Activated naive CD4-positive, alpha-beta T cell treated with anti-CD3 and anti-CD28 coated beads, Interleukin-2, amount 10 ng/mL, durations not matched to agents 7 days and 5 days (primary cell): Measurements from ENCODE around the gene ACSL1.

Experiments used
- CTCF ChIA-PET: fragments of 350-600 bp; sonication (Branson Sonifier 250); formaldehyde crosslinking; loops from one replicate; lab custom pipeline; 2021; ENCODE audit warnings: antibody characterized with exemption; lab: Charles Lee
- DNase-seq: peaks from one replicate; pipeline ENCODE4 v3.0.0-alpha.2; 2020
- H3K27ac Mint-ChIP-seq: one replicate; pipeline ENCODE4 v1.8.0; 2021; ENCODE audit warnings: mild to moderate bottlenecking, moderate library complexity, mixed read lengths
- H3K27me3 Mint-ChIP-seq: one replicate; pipeline ENCODE4 v1.8.0; 2021; ENCODE audit warnings: mild to moderate bottlenecking, mixed read lengths
- H3K36me3 Mint-ChIP-seq: one replicate; pipeline ENCODE4 v1.8.0; 2021; ENCODE audit warnings: mixed read lengths
- H3K4me1 Mint-ChIP-seq: one replicate; pipeline ENCODE4 v1.8.0; 2021; ENCODE audit warnings: mixed read lengths
- H3K4me3 Mint-ChIP-seq: one replicate; pipeline ENCODE4 v1.8.0; 2021; ENCODE audit warnings: mild to moderate bottlenecking, moderate library complexity, mixed read lengths
- H3K9me3 Mint-ChIP-seq: one replicate; pipeline ENCODE4 v1.8.0; 2021; ENCODE audit warnings: mixed read lengths

ACSL1 gene

DNA sequence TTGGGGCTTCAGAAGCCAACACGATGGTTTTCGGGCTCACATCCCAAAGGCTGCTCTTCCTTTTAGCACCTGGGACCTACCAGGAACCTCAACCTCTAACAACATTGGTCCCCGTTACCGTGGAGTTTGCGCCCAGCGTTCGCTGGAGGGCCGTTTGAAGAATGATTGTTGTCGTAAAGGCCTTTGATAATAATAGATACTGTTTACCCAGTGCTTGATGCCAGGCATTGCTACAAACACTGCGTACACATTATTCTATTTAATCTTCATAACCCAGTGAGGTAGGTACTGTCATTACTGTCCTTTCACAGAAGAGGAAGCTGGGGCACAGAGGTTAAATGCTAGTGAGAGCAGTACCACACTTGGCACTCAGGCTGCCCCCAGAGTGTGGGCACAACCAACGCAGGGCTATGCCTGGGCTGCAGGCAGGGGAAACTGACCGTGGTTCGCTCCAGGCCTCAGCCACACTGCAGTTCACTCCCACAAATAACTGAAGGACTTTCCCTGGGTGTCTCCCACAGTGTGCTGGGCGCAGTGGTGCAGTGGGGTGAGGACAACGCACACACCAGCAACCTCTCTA lies 1.0 kb upstream of the ACSL1 start:
- H3K4me3 Mint-ChIP-seq: peak overlapping the region; percentile 87
- H3K27me3 Mint-ChIP-seq: peaks cover 34% of the 10 kb centered on the region
- H3K36me3 Mint-ChIP-seq: no peaks in the 10 kb centered on the region
- peak overlapping the region; percentile 75 for H3K27ac Mint-ChIP-seq
- CTCF ChIA-PET: interaction anchor here (0.8 kb wide), 1 partner anchor 18 kb away, joined by 4 read pairs; no protein-coding TSS in a partner anchor
- H3K4me1 Mint-ChIP-seq: peaks cover 37% of the 10 kb centered on the region
- DNase-seq: no peak
- H3K9me3 Mint-ChIP-seq: no peaks in the 10 kb centered on the region

- Mint-ChIP-seq H3K27ac (peak overlapping the region; percentile 77), H3K27me3 (peaks cover 34% of the 10 kb centered on the region), H3K36me3 (no peaks in the 10 kb centered on the region), H3K4me3 (peak overlapping the region; percentile 80), H3K4me1 (peaks cover 39% of the 10 kb centered on the region), H3K9me3 (no peaks in the 10 kb centered on the region)
- CTCF ChIA-PET: interaction anchor here (1.5 kb wide), 1 partner anchor 9 kb away, joined by 4 read pairs; no protein-coding TSS in a partner anchor
- DNase-seq: peak; percentile 69
These were observed 450 bp downstream of the ACSL1 start for GRCh38 chr4:184825141-184825895.

DNA sequence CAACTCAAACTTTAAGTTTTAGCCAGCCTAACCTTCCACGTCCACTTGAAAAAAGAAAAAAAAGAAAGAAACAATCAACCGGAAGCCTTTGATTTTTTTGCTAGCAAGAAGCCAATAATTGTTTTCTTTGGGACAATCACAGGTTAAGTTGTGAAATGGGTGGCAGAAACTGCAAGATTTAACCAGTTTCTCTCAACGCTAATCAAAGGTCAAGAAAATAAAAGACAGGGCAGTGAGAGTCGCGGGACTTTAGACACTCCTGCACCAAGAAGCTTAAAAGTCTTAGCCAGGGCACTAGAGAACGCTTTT lies 1.0 kb downstream of the ACSL1 start:
- Mint-ChIP-seq H3K9me3 (no peaks in the 10 kb centered on the region), H3K4me1 (peaks cover 43% of the 10 kb centered on the region), H3K27me3 (peaks cover 31% of the 10 kb centered on the region), H3K4me3 (peak overlapping the region; percentile 80), H3K36me3 (no peaks in the 10 kb centered on the region), H3K27ac (peak overlapping the region; percentile 77)
- CTCF ChIA-PET: interaction anchor here (1.5 kb wide), 1 partner anchor 9 kb away, joined by 4 read pairs; no protein-coding TSS in a partner anchor
- no peak for DNase-seq

GRCh38 chr4:184824081-184824775 lies 1.5 kb downstream of the ACSL1 start:
- Mint-ChIP-seq H3K4me3 (peak overlapping the region; percentile 80), H3K27ac (peak overlapping the region; percentile 77), H3K9me3 (no peaks in the 10 kb centered on the region), H3K36me3 (no peaks in the 10 kb centered on the region), H3K4me1 (peaks cover 48% of the 10 kb centered on the region), H3K27me3 (peaks cover 28% of the 10 kb centered on the region)
- CTCF ChIA-PET: interaction anchor here (1.5 kb wide), 1 partner anchor 10 kb away, joined by 4 read pairs; no protein-coding TSS in a partner anchor
- DNase-seq: no peak

DNA sequence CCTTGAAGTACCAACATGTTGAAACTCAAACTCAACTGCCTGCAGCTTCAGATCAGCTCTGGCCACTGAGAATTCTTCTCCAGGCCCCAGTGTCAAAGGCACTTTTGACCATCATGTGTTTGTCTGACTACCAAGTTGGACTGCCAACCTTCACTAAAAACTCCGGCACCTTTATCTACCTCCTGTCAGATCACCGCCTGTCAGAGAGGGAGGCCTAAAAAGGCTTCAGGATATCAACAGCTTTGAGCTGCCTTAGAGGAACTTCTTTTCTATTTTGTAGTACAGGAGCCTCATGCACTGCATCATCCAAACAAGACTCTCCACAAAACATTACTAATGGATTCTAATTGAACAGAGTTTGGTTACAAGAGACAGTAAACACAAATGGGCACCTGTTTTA lies 2.8 kb downstream of the ACSL1 start:
- no peaks in the 10 kb centered on the region for H3K36me3 Mint-ChIP-seq
- H3K4me1 Mint-ChIP-seq: peaks cover 58% of the 10 kb centered on the region
- H3K27ac Mint-ChIP-seq: peak overlapping the region; percentile 64
- H3K4me3 Mint-ChIP-seq: no peak overlapping the region
- H3K27me3 Mint-ChIP-seq: peaks cover 22% of the 10 kb centered on the region
- DNase-seq: no peak
- H3K9me3 Mint-ChIP-seq: no peaks in the 10 kb centered on the region
- CTCF ChIA-PET: interaction anchor here (3.1 kb wide), 1 partner anchor 78 kb away, joined by 16 read pairs; no protein-coding TSS in a partner anchor

GRCh38 chr4:184822356-184822755 lies 3.4 kb downstream of the ACSL1 start:
- H3K27ac Mint-ChIP-seq: no peak overlapping the region
- no peak overlapping the region for H3K4me3 Mint-ChIP-seq
- H3K27me3 Mint-ChIP-seq: peaks cover 15% of the 10 kb centered on the region
- no peaks in the 10 kb centered on the region for H3K9me3 Mint-ChIP-seq
- H3K36me3 Mint-ChIP-seq: no peaks in the 10 kb centered on the region
- CTCF ChIA-PET: interaction anchor here (3.1 kb wide), 1 partner anchor 77 kb away, joined by 16 read pairs; no protein-coding TSS in a partner anchor
- H3K4me1 Mint-ChIP-seq: peaks cover 61% of the 10 kb centered on the region
- no peak for DNase-seq

GRCh38 chr4:184821242-184821641 lies 4.5 kb downstream of the ACSL1 start:
- peaks cover 58% of the 10 kb centered on the region for H3K4me1 Mint-ChIP-seq
- no peaks in the 10 kb centered on the region for H3K36me3 Mint-ChIP-seq
- no peak overlapping the region for H3K4me3 Mint-ChIP-seq
- CTCF ChIA-PET: interaction anchor here (0.6 to 3.1 kb wide), 2 partner anchors 69 to 76 kb away, joined by 3 to 16 read pairs; no protein-coding TSS in a partner anchor
- H3K9me3 Mint-ChIP-seq: no peaks in the 10 kb centered on the region
- no peak for DNase-seq
- no peak overlapping the region for H3K27ac Mint-ChIP-seq
- H3K27me3 Mint-ChIP-seq: peaks cover 4% of the 10 kb centered on the region

GRCh38 chr4:184819786-184820185 lies 6.0 kb downstream of the ACSL1 start:
- no peak overlapping the region for H3K27ac Mint-ChIP-seq

GRCh38 chr4:184818216-184818564 lies 7.6 kb downstream of the ACSL1 start:
- H3K4me3 Mint-ChIP-seq: no peak overlapping the region

More at GRCh38 chr4:184819786-184820185, 6.0 kb downstream of the ACSL1 start:
- DNase-seq: no peak
- Mint-ChIP-seq H3K9me3 (no peaks in the 10 kb centered on the region), H3K4me3 (no peak overlapping the region), H3K36me3 (no peaks in the 10 kb centered on the region), H3K4me1 (peaks cover 57% of the 10 kb centered on the region), H3K27me3 (no peaks in the 10 kb centered on the region)
- CTCF ChIA-PET: interaction anchor here (0.8 to 3.1 kb wide), 6 partner anchors 57 to 88 kb away, joined by 3 to 16 read pairs (median 3); no protein-coding TSS in a partner anchor

DNA sequence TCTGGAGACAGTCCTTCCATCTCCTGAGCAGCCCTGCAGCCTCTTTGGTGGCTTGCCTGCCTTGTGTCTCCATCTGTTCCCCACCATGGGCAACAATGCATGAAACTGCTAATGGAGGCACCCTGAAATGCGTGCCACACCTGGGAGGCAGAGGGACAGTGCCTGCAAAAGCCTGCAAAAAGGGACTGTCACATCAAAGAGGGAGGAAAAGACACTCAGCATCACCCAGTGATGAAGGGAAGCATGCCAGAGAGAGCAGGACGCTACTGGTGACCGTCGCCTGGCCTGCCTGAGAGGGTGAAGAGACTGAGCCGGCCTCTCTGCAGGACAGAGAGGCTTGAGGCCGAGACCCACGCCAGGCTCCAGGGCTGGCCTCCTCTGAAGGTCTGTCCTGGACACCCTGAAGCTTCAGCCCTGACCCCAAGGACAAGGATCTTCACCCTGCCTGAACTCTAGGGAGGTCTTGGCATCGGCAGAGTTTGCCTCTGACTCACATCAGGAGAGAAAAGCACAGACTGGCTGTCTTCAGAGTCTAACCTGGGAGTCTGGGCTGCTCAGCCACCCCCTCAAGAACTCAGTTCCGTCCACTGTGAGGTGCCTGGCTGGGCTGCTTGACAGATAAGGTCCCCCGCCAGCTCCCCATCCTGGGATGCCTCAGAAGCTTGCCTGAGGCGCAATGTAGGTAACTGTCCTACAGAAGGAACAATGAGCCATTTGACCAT lies 8.1 kb downstream of the ACSL1 start:
- no peak overlapping the region for H3K27ac Mint-ChIP-seq
- peaks cover 38% of the 10 kb centered on the region for H3K4me1 Mint-ChIP-seq
- H3K27me3 Mint-ChIP-seq: no peaks in the 10 kb centered on the region
- no peak for DNase-seq
- no peaks in the 10 kb centered on the region for H3K9me3 Mint-ChIP-seq
- no peaks in the 10 kb centered on the region for H3K36me3 Mint-ChIP-seq
- CTCF ChIA-PET: no interaction called here
- H3K4me3 Mint-ChIP-seq: no peak overlapping the region

More at GRCh38 chr4:184818216-184818564, 7.6 kb downstream of the ACSL1 start:
- Mint-ChIP-seq H3K9me3 (no peaks in the 10 kb centered on the region), H3K27ac (no peak overlapping the region), H3K4me1 (peaks cover 43% of the 10 kb centered on the region), H3K27me3 (no peaks in the 10 kb centered on the region), H3K36me3 (no peaks in the 10 kb centered on the region)
- CTCF ChIA-PET: no interaction called here
- DNase-seq: peak; percentile 39

DNA sequence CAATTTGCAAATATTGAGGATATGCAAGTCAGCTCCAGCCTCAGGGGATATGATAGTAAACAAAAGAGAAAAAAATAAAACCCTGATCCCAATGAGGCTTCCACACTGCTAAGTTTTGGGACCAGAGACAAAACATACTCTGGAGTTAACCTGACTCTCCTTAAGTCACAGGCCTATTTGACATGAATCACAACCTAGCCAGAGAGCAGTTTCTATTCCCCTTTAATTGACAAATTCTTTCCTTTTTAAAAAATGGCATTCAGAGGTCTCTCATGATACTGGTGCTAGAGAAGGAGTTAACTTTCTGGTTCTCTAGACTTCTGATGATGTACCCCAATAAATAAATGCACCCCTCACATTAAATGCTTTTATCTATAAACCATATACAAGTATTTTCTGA lies 8.8 kb downstream of the ACSL1 start:
- no peaks in the 10 kb centered on the region for H3K9me3 Mint-ChIP-seq
- H3K36me3 Mint-ChIP-seq: no peaks in the 10 kb centered on the region
- CTCF ChIA-PET: no interaction called here
- no peaks in the 10 kb centered on the region for H3K27me3 Mint-ChIP-seq
- H3K27ac Mint-ChIP-seq: no peak overlapping the region
- no peak overlapping the region for H3K4me3 Mint-ChIP-seq
- H3K4me1 Mint-ChIP-seq: peaks cover 37% of the 10 kb centered on the region
- DNase-seq: no peak

GRCh38 chr4:184815046-184815877 lies 10.5 kb downstream of the ACSL1 start:
- peak overlapping the region; percentile 29 for H3K27ac Mint-ChIP-seq
- CTCF ChIA-PET: no interaction called here

DNA sequence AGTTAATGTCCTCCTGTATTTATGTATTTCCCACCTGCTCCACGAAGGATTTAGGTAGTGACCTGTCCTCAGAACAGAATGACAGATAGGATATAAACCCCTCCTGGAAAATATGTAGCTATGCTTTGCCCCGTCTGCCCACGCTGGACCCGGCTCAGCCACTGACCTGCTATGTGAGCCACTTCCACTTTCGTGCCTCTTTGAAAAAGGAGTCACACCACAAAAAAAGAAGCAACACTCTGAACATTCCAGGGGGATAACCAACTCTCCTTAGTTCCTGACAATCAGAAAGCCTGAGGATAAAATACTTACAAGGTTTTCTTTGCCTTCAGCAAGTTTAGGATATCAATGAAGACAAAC lies 11.1 kb downstream of the ACSL1 start:
- Mint-ChIP-seq H3K4me1 (peaks cover 30% of the 10 kb centered on the region), H3K36me3 (no peaks in the 10 kb centered on the region), H3K4me3 (no peak overlapping the region), H3K9me3 (no peaks in the 10 kb centered on the region), H3K27ac (no peak overlapping the region), H3K27me3 (no peaks in the 10 kb centered on the region)
- CTCF ChIA-PET: no interaction called here
- DNase-seq: no peak

More at GRCh38 chr4:184815046-184815877, 10.5 kb downstream of the ACSL1 start:
- DNase-seq: no peak
- H3K4me1 Mint-ChIP-seq: peaks cover 34% of the 10 kb centered on the region
- no peaks in the 10 kb centered on the region for H3K36me3 Mint-ChIP-seq
- no peak overlapping the region for H3K4me3 Mint-ChIP-seq
- no peaks in the 10 kb centered on the region for H3K27me3 Mint-ChIP-seq
- no peaks in the 10 kb centered on the region for H3K9me3 Mint-ChIP-seq
